ENCODE measurements around the gene APEH.

APEH gene

GRCh38 chr3:49732597-49732996, 58.4 kb downstream of the APEH start:
- no peak for DNase-seq

GRCh38 chr3:49733551-49733950, 59.4 kb downstream of the APEH start:
- no peak for DNase-seq
